Liver (tissue), 9 donors: ENCODE results near the gene ATP6V1F. TPM values are rescaled to one million over a fixed set of nuclear protein-coding genes. Genes with fewer than 3 reads are reported as not detected.

Experiments used
- DNase-seq: peaks from one replicate; pipeline ENCODE4 v3.0.0-alpha.2; 2017; ENCODE audit warnings: low spot score
- H3K27ac ChIP-seq, 2 donors: one replicate each; pipeline ENCODE4 v1.7.0; 2013; ENCODE audit warnings: inconsistent platforms in 2 of 2, low read length in 2 of 2, control low read depth in 1 of 2, low read depth in 1 of 2, mild to moderate bottlenecking in 1 of 2
- H3K27me3 ChIP-seq, 4 donors: one replicate each; pipeline versions ENCODE4 v1.6.1 to v1.7.0; 2013; ENCODE audit warnings: low read length in 3 of 4, inconsistent platforms in 1 of 4, mild to moderate bottlenecking in 1 of 4, moderate library complexity in 1 of 4; ENCODE audit not compliant: control insufficient read depth in 4 of 4, insufficient read depth in 4 of 4
- H3K36me3 ChIP-seq, 4 donors: one replicate each; pipeline versions ENCODE4 v1.6.1 to v1.7.0; 2013; ENCODE audit warnings: low read length in 3 of 4, mild to moderate bottlenecking in 3 of 4, low read depth in 1 of 4, moderate library complexity in 1 of 4; ENCODE audit not compliant: control insufficient read depth in 4 of 4, insufficient read depth in 3 of 4
- H3K4me1 ChIP-seq, 4 donors: one replicate each; pipeline versions ENCODE4 v1.6.1 to v1.7.0; 2013; ENCODE audit warnings: low read length in 3 of 4, mild to moderate bottlenecking in 3 of 4, moderate library complexity in 1 of 4; ENCODE audit not compliant: control insufficient read depth in 4 of 4, insufficient read depth in 4 of 4
- H3K4me3 ChIP-seq, 3 donors: one replicate each; pipeline versions ENCODE4 v1.6.1 to v1.7.0; 2013; ENCODE audit warnings: low read length in 3 of 3, control low read depth in 1 of 3, low read depth in 1 of 3, mild to moderate bottlenecking in 1 of 3
- H3K9ac ChIP-seq, 2 donors: one replicate each; pipeline ENCODE4 v1.7.0; 2013; ENCODE audit warnings: low read length in 2 of 2, mild to moderate bottlenecking in 2 of 2, moderate library complexity in 2 of 2, control low read depth in 1 of 2, low read depth in 1 of 2
- H3K9me3 ChIP-seq, 4 donors: one replicate each; pipeline versions ENCODE4 v1.6.1 to v1.7.0; 2013; ENCODE audit warnings: low read length in 3 of 4; ENCODE audit not compliant: control insufficient read depth in 4 of 4
- CTCF ChIP-seq: fragments of 150-350 bp; IDR thresholded peaks from 2 replicates; pipeline ENCODE4 v1.5.1; 2017; ENCODE audit warnings: improper control_type of control experiment, low read depth, low read length; ENCODE audit not compliant: missing input control
- EGR1 ChIP-seq, 2 donors: IDR thresholded peaks; 2 replicates each; pipeline ENCODE4 v1.6.1; 2016 to 2018; ENCODE audit warnings: antibody characterized with exemption in 2 of 2, low read depth in 2 of 2
- FOXA1 ChIP-seq: IDR thresholded peaks from 2 replicates; pipeline ENCODE4 v1.6.1; 2016; ENCODE audit warnings: antibody characterized with exemption
- FOXA2 ChIP-seq: IDR thresholded peaks from 2 replicates; pipeline ENCODE4 v1.6.1; 2016; ENCODE audit warnings: antibody characterized with exemption
- GABPA ChIP-seq, 2 donors: IDR thresholded peaks in 1 of 2; conservative IDR thresholded peaks in 1 of 2; 2 replicates each; pipeline ENCODE4 v1.6.1; 2016; ENCODE audit warnings: antibody characterized with exemption in 2 of 2, mild to moderate bottlenecking in 1 of 2, moderate library complexity in 1 of 2
- HNF4A ChIP-seq, 2 donors: conservative IDR thresholded peaks; 2 replicates each; pipeline ENCODE4 v1.6.1; 2016; ENCODE audit warnings: antibody characterized with exemption in 2 of 2, mild to moderate bottlenecking in 2 of 2
- HNF4G ChIP-seq: IDR thresholded peaks from 2 replicates; pipeline ENCODE4 v1.6.1; 2016; ENCODE audit warnings: antibody characterized with exemption
- JUND ChIP-seq, 2 donors: IDR thresholded peaks; 2 replicates each; pipeline ENCODE4 v1.6.1; 2016; ENCODE audit warnings: antibody characterized with exemption in 2 of 2
- NR2F2 ChIP-seq: IDR thresholded peaks from 2 replicates; pipeline ENCODE4 v1.6.1; 2016; ENCODE audit warnings: antibody characterized with exemption
- RAD21 ChIP-seq, 2 donors: IDR thresholded peaks; 2 replicates each; pipeline ENCODE4 v1.6.1; 2016; ENCODE audit warnings: antibody characterized with exemption in 2 of 2, mild to moderate bottlenecking in 2 of 2
- REST ChIP-seq: IDR thresholded peaks from 2 replicates; pipeline ENCODE4 v1.6.1; 2016; ENCODE audit warnings: antibody characterized with exemption, mild to moderate bottlenecking
- RXRA ChIP-seq, 2 donors: IDR thresholded peaks; 2 replicates each; pipeline ENCODE4 v1.6.1; 2017 to 2018; ENCODE audit warnings: antibody characterized with exemption in 2 of 2, mild to moderate bottlenecking in 1 of 2
- SP1 ChIP-seq: IDR thresholded peaks from 2 replicates; pipeline ENCODE4 v1.6.1; 2018; ENCODE audit warnings: antibody characterized with exemption, mild to moderate bottlenecking
- TAF1 ChIP-seq: conservative IDR thresholded peaks from 2 replicates; pipeline ENCODE4 v1.6.1; 2016; ENCODE audit warnings: antibody characterized with exemption, mild to moderate bottlenecking
- YY1 ChIP-seq: IDR thresholded peaks from 2 replicates; pipeline ENCODE4 v1.6.1; 2016; ENCODE audit warnings: antibody characterized with exemption, mild to moderate bottlenecking
- ZBTB33 ChIP-seq: IDR thresholded peaks from 2 replicates; pipeline ENCODE4 v1.6.1; 2016; ENCODE audit warnings: antibody characterized with exemption
- whole genome bisulfite sequencing: extraction: QIAGEN DNeasy Blood & Tissue Kit; methylation state at CpG from one replicate; pipeline ENCODE4 v1.1.7; 2013; 5-methylcytosine and 5-hydroxymethylcytosine counted together
- polyA plus RNA-seq, 2 donors: library from polyadenylated mRNA; stranded (reverse) in 1 of 2; unstranded in 1 of 2; fragments of 200-250 nt in 1 of 2; fragments of >200 nt in 1 of 2; fragmentation: Nextera tagmentation in 1 of 2; extraction: Ambion mirVana in 1 of 2; gene quantifications; one replicate each; pipeline versions ENCODE4 v1.2.1 to v1.2.3, GENCODE V29; 2013 to 2015
- total RNA-seq, 2 donors: library from RNA; depleted of rRNA; stranded (reverse); fragments of >200 nt; gene quantifications; one replicate each; pipeline ENCODE4 v1.2.3, GENCODE V29; 2014
- TF ChIP-seq, protein P1 (sequence below): IDR thresholded peaks from 2 replicates; pipeline ENCODE4 v1.6.1; 2016; ENCODE audit warnings: antibody characterized with exemption
- donor health status: healthy.
- donor health status: healthy.
- donor health status: healthy.
- donor health status: healthy.
- donor health status: healthy.

The ATP6V1F gene
- total and polyA plus RNA-seq, 4 donors = 23.1 to 111 (median 47.1) TPM

- Histone ChIP-seq H3K36me3 (no peaks in the 10 kb centered on the region), H3K9ac (no peak overlapping the region), H3K9me3 (no peaks in the 10 kb centered on the region), H3K4me3 (no peak overlapping the region), H3K27ac (no peak overlapping the region), H3K27me3 (no peaks in the 10 kb centered on the region), H3K4me1 (peaks cover 0 to 3% (median 1%) of the 10 kb centered on the region in 4 donors)
- 84% methylated on average over 14 of the region's 14 CpGs for WGBS
- no peak for TF ChIP-seq TAF1
- TF ChIP-seq GABPA (IDR thresholded peaks at IDR 0.05 in 1 of 2, conservative IDR thresholded peaks at IDR 0.05 in 1 of 2) = no peak
- TF ChIP-seq REST = no peak
- TF ChIP-seq RXRA (IDR thresholded peaks at IDR 0.05) = no peak
- TF ChIP-seq JUND (IDR thresholded peaks at IDR 0.05) = no peak
- TF ChIP-seq RAD21 (IDR thresholded peaks at IDR 0.05) = no peak
- TF ChIP-seq HNF4A (conservative IDR thresholded peaks at IDR 0.05) = no peak
- TF ChIP-seq EGR1 (IDR thresholded peaks at IDR 0.05; ENCODE audit: low read depth in 2 of 2) = no peak
- TF ChIP-seq FOXA1 = no peak
- TF ChIP-seq SP1 = no peak
- TF ChIP-seq YY1 = no peak
- TF ChIP-seq, protein P1, sequence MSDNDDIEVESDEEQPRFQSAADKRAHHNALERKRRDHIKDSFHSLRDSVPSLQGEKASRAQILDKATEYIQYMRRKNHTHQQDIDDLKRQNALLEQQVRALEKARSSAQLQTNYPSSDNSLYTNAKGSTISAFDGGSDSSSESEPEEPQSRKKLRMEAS = no peak
- TF ChIP-seq FOXA2 = no peak
- TF ChIP-seq ZBTB33 = no peak
- no peak for TF ChIP-seq HNF4G
- no peak for TF ChIP-seq CTCF
- no peak for TF ChIP-seq NR2F2
- no peak for DNase-seq
Observed at GRCh38 chr7:128886391-128887168, 23.9 kb downstream of the ATP6V1F start.
